ENCODE data around the gene TRMT11. TPM values are rescaled to one million over a fixed set of nuclear protein-coding genes. Genes with fewer than 3 reads are reported as not detected.

TRMT11 gene
- total and polyA plus RNA-seq, 9 of the 15 experiments (the other 6 are each of a cell fraction or from before 2014, with no cell fraction given) = 38.8 to 88.0 (median 59.8) TPM

- H3K9me3 ChIP-seq (replicated peaks; ENCODE audit: control insufficient read depth, insufficient read depth, low read depth, low read length) = 0 out of 2 replicates have a peak, but pooled peaks cover 4% of the 10 kb centered on the region
- in situ Hi-C loops (cut with MboI) = no loop called here
- no peaks in the 10 kb centered on the region for H4K20me1 ChIP-seq (replicated peaks; ENCODE audit: control insufficient read depth, insufficient read depth, low read length)
- H3K79me2 ChIP-seq (ENCODE audit: control insufficient read depth, insufficient read depth, low read length) = no peaks in the 10 kb centered on the region; the same call in 2 of the 3 replicates
- H3K27ac ChIP-seq (ENCODE audit: extremely low read depth, low read depth, low read length) = no peak overlapping the region
- H3K4me2 ChIP-seq (ENCODE audit: insufficient read depth, low read length) = no peak overlapping the region
- no peak overlapping the region for H2AFZ ChIP-seq (ENCODE audit: low read depth, low read length)
- H3K4me1 ChIP-seq (replicated peaks in 1 of 2; ENCODE audit: control insufficient read depth in 2 of 2, insufficient read depth in 2 of 2, low read length in 2 of 2) = peaks cover 1 to 28% of the 10 kb centered on the region in 2 experiments
- no peak for ATAC-seq
- H3K27me3 ChIP-seq (ENCODE audit: control insufficient read depth in 2 of 2, insufficient read depth in 2 of 2, low read length in 2 of 2) = no peaks in the 10 kb centered on the region
- H3K36me3 ChIP-seq (ENCODE audit: control insufficient read depth, insufficient read depth, low read length) = peaks cover 5% of the 10 kb centered on the region
- H3K9me1 ChIP-seq (ENCODE audit: control insufficient read depth, insufficient read depth, low read length) = no peaks in the 10 kb centered on the region
- ChIA-PET POLR2A (interaction anchor here (0.5 kb wide), 1 partner anchor 11 kb away, joined by 4 read pairs; no protein-coding TSS in a partner anchor), CTCF (ENCODE audit: low intra/inter-chr PET ratio) (no interaction called here)
- WGBS (ENCODE audit: insufficient coverage, low coverage, missing lambda C conversion rate) = 47% methylated on average over 7 of the region's 7 CpGs
- no peak for FAIRE-seq
- intact Hi-C loops (cut with micrococcal nuclease) = no loop called here
- BruUV-seq (replicated peaks) = no TSS peak
- DNase-seq (ENCODE audit: extremely low read depth in 1 of 4, low spot score in 3 of 4) = no peak
- H3K9ac ChIP-seq (ENCODE audit: insufficient read depth in 1 of 2, low read depth in 2 of 2, low read length in 2 of 2) = no peak overlapping the region; a peak in 1 of 4 replicates
- no peak overlapping the region for H3K4me3 ChIP-seq
- TF ChIP-seq KLF1 (tag; IDR thresholded peaks at IDR 0.05) (no peak), MGA (IDR thresholded peaks at IDR 0.05) (no peak), PKNOX1 (IDR thresholded peaks at IDR 0.05) (peak; percentile 54; the same call in 1 of the 2 replicates), THRA (IDR thresholded peaks at IDR 0.05) (no peak), BHLHE40 (IDR thresholded peaks at IDR 0.05; ENCODE audit: low read length) (0 out of 2 replicates have a peak, but pooled peaks have one; percentile 18), ZFP1 (CRISPR knock-in tag; IDR thresholded peaks at IDR 0.05) (no peak), HIVEP1 (CRISPR knock-in tag; IDR thresholded peaks at IDR 0.05) (no peak), BRD4 (IDR thresholded peaks at IDR 0.05) (no peak)
Measured at GRCh38 chr6:126071000-126071647, 84.8 kb downstream of the TRMT11 start.

Data from K562 (cell line).